ENCODE measurements around the gene CPT2. TPM values are rescaled to one million over a fixed set of nuclear protein-coding genes. Genes with fewer than 3 reads are reported as not detected.

Gene CPT2
- total and polyA plus RNA-seq, 2 of the 4 experiments (the other 2 are of a cell fraction): 15.8 to 16.0 TPM

DNA sequence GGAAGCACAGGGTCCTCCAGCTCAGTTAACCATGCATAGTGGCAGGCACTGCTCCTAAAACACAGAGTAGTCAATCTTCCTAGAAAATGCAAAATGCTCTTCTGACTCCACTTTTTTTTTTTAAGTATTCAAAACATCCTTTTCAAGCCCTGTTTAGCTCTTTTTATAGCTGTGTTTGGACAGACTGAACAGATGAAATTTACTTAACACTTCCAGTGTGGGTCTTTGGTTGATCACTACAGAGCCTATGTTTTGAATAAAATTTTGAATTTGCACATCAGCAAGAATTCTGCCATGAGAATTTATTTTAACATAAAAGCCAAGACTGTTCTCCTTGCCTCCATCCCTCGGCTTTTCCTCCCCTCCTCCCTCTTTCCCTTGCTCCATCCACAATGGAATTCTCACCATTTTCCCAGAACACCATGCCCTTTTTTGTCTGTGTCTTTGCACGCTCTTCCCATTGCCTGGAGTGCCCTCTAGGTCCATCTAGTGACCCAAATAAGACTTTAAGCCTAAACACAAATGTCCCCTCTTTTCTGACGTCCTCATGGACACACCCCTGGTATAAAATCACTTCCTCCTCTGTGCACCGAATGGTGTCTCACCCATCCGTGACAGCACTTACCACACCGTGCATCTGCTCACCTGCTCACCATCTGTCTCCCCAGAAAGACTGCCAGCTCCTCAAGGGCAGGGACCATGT lies 24.0 kb upstream of the CPT2 start:
- intact Hi-C loops (cut with micrococcal nuclease): no loop called here
- POLR2A ChIA-PET (ENCODE audit: unreplicated experiment): no interaction called here

More for the DNA sequence above, 24.0 kb upstream of the CPT2 start:
- no peak overlapping the region for H2BK5ac ChIP-seq (ENCODE audit: low read depth, low read length, poor library complexity, severe bottlenecking)
- in situ Hi-C loops (cut with MboI; ENCODE audit: low sequenced_read_pairs): no loop called here
- peak overlapping the region; percentile 89 for H2AK9ac ChIP-seq (replicated peaks; ENCODE audit: low read depth, low read length, poor library complexity)
- H3K56ac ChIP-seq (ENCODE audit: extremely low read depth, insufficient read depth, low read length): no peak overlapping the region
- H3K9me1 ChIP-seq (ENCODE audit: insufficient read depth, low read length): peaks cover 19% of the 10 kb centered on the region
- peaks cover 23% of the 10 kb centered on the region for H3K4me1 ChIP-seq (ENCODE audit: control insufficient read depth, insufficient read depth, low read length)
- H3K27ac ChIP-seq (ENCODE audit: insufficient read depth, low read length): peak overlapping the region; percentile 13; the same call in 1 of the 2 replicates
- H3K27me3 ChIP-seq (ENCODE audit: control insufficient read depth, insufficient read depth, low read length): no peaks in the 10 kb centered on the region
- H3K4me3 ChIP-seq (ENCODE audit: insufficient read depth, low read depth, low read length): no peak overlapping the region
- peak; percentile 18 for ATAC-seq (ENCODE audit: low read depth)
- WGBS, 2 experiments (ENCODE audit: extremely low coverage in 2 of 2, insufficient read length in 1 of 2): 50% methylated on average over 3 of the region's 6 CpGs; no CpG with 5 or more reads in 1 of the 2 experiments
- no peak for DNase-seq
- H3K14ac ChIP-seq (replicated peaks; ENCODE audit: low read depth, low read length): peak overlapping the region; percentile 90
- H3K36me3 ChIP-seq (ENCODE audit: control insufficient read depth, insufficient read depth, low read length): no peaks in the 10 kb centered on the region
- TF ChIP-seq SMC3 (IDR thresholded peaks at IDR 0.05; ENCODE audit: low read depth, low read length) (no peak), RAD21 (IDR thresholded peaks at IDR 0.05; ENCODE audit: low read length) (peak; percentile 36), FOS (IDR thresholded peaks at IDR 0.05; ENCODE audit: low read depth, low read length) (no peak)
- TF ChIP-seq, protein P1, sequence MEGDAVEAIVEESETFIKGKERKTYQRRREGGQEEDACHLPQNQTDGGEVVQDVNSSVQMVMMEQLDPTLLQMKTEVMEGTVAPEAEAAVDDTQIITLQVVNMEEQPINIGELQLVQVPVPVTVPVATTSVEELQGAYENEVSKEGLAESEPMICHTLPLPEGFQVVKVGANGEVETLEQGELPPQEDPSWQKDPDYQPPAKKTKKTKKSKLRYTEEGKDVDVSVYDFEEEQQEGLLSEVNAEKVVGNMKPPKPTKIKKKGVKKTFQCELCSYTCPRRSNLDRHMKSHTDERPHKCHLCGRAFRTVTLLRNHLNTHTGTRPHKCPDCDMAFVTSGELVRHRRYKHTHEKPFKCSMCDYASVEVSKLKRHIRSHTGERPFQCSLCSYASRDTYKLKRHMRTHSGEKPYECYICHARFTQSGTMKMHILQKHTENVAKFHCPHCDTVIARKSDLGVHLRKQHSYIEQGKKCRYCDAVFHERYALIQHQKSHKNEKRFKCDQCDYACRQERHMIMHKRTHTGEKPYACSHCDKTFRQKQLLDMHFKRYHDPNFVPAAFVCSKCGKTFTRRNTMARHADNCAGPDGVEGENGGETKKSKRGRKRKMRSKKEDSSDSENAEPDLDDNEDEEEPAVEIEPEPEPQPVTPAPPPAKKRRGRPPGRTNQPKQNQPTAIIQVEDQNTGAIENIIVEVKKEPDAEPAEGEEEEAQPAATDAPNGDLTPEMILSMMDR (conservative IDR thresholded peaks at IDR 0.05; ENCODE audit: low read depth, low read length): 0 out of 2 replicates have a peak, but pooled peaks have one; percentile 9
- peak overlapping the region; percentile 95 for H3K4ac ChIP-seq (ENCODE audit: low read depth, low read length)
- no peak overlapping the region for H3K9ac ChIP-seq (ENCODE audit: low read depth, low read length)
- H4K5ac ChIP-seq (ENCODE audit: low read depth, low read length): peak overlapping the region; percentile 91
- no peak overlapping the region for H3K4me2 ChIP-seq (ENCODE audit: low read depth, low read length)
- peak overlapping the region; percentile 95 for H2BK20ac ChIP-seq (ENCODE audit: low read depth, low read length)
- no TSS peak for BruUV-seq (replicated peaks)
- peak overlapping the region; percentile 22 to 67; a peak in 3 of 4 replicates for H4K8ac ChIP-seq (ENCODE audit: low read depth in 2 of 2, low read length in 2 of 2)
- peak overlapping the region; percentile 97 for H2BK120ac ChIP-seq (ENCODE audit: low read depth, low read length)
- H4K91ac ChIP-seq (ENCODE audit: insufficient read depth, low read depth, low read length): peak overlapping the region; percentile 65
- peak overlapping the region; percentile 40 for H2AFZ ChIP-seq (replicated peaks; ENCODE audit: low read length, poor library complexity)
- H2AK5ac ChIP-seq (ENCODE audit: low read depth, low read length): peak overlapping the region; percentile 95
- no peaks in the 10 kb centered on the region for H4K20me1 ChIP-seq (ENCODE audit: insufficient read depth, low read length)
- peak overlapping the region; percentile 95 for H3K18ac ChIP-seq (ENCODE audit: low read depth, low read length)
- H3K23ac ChIP-seq (ENCODE audit: low read depth, low read length): peak overlapping the region; percentile 70
- no peaks in the 10 kb centered on the region for H3K79me1 ChIP-seq (ENCODE audit: low read depth in 1 of 2, low read length in 2 of 2)
- peak overlapping the region; percentile 35; the same call in 2 of the 3 replicates for H2BK15ac ChIP-seq (ENCODE audit: low read depth, low read length)
- CTCF ChIA-PET: interaction anchor here (0.6 kb wide), 1 partner anchor 640 kb away, joined by 6 read pairs; no protein-coding TSS in a partner anchor
- dilution Hi-C loops (cut with HindIII; ENCODE audit: low sequenced_read_pairs, unreplicated experiment): no loop called here
- no peaks in the 10 kb centered on the region for H3K9me3 ChIP-seq (ENCODE audit: control insufficient read depth, insufficient read depth, low read length)
